ENCODE measurements around the gene TET3.

TET3 gene

DNA sequence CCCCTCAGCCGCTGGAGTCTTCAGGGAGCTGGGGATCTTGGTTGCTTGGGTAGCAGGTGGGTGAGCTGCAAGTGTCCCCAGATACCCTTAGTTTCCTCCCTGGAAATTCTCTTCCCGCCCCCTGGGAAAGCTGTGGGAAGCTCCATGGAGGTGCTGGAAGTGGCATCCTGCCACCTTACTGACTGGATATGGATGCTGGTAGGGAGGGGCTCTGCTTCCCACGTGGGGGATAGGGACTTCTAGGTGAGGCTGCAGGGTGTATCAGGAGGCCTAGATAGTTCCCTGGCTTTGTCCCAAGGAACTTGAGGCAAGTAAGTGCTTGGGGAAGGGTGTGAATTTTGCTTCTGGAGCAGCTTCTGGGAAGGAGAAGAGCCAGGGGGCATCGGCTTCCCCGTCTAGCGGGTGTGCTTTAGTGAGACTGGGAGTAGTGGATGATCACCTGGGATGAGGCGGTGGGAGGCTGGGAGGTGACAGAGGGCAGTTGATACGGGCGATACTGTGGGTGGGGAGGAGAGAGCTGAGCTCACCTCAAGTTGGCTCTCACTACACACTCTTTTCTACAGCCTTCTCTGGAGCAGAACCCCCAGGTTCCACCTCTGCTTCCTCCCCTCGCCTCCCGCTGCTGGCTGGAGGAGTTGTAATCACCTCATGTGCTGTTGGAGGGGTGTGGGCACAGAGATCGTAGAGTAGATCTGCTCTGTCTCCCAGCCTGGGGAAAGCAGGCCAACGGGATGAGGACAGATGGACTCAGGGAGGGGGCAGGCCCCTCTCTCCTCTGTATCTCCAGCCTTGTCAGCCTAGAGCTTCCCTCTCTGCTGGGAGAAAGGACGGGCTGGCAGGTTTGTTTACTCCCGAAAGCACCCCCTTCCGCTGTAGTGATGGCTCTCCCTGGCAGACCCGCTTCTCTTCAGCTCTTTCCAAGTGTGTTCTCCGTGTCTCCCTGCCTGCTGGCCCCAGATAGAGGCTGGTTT lies 19.8 kb downstream of the TET3 start:
- DNase-seq (ENCODE audit: low read depth in 2 of 2), result no peak

GRCh38 chr2:74005786-74006185 lies 21.1 kb downstream of the TET3 start:
- no peak for DNase-seq (ENCODE audit: low read depth in 2 of 2)

GRCh38 chr2:74006459-74006858 lies 21.7 kb downstream of the TET3 start:
- DNase-seq (ENCODE audit: low read depth in 2 of 2), result no peak

DNA sequence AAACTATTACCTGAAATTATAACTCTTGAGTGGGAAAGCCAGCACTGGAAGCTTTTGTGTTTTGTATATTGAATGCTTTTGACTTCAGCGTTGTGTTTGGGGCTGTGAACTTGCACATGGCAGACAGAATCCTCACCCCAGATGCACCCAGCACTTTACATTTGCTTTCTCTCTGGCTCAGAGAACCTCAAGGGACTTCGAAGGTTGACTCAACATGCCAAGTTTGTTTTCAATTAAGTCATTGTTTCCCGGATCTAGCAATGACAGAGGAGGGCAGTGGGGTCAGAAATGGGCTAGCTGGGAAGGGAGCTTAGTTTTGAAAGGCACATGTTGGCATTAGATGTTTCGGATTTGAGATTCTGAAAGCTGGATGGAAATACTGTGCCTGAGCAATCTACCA lies 22.4 kb downstream of the TET3 start:
- DNase-seq (ENCODE audit: low read depth in 2 of 2), result no peak

GRCh38 chr2:74007711-74008110 lies 23.0 kb downstream of the TET3 start:
- DNase-seq (ENCODE audit: low read depth in 2 of 2), result no peak

DNA sequence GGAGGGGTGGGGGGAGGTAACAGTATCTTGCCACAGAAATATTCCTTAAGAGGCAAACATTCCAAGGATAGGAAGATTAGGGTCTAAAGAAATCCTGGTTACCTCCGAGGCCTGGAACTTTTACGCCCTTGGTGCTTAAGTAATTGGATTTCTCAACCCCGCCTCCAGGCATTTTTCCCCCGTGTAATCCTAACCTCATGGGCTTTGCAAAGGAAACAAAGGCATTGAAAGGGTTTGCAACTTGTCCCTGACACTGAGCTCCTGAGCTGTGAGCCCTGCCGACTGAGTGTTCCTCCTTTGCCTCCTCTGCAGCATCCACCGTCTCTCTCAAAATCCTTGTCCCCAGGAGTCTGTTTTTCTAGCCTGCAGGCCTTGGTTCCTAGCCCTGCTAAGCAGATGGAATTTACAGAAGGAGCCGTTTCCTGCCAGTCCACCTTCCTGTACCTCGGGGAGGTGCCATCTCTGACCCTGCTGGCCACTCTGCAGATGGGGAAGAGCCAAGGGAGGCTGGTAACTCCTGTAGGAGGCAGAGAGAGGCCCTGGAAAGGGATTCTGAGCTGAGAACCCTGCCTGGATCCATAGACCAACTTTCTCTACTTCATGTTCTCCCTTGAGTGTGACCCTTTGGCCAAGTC lies 24.2 kb downstream of the TET3 start:
- DNase-seq (ENCODE audit: low read depth in 2 of 2), result no peak

DNA sequence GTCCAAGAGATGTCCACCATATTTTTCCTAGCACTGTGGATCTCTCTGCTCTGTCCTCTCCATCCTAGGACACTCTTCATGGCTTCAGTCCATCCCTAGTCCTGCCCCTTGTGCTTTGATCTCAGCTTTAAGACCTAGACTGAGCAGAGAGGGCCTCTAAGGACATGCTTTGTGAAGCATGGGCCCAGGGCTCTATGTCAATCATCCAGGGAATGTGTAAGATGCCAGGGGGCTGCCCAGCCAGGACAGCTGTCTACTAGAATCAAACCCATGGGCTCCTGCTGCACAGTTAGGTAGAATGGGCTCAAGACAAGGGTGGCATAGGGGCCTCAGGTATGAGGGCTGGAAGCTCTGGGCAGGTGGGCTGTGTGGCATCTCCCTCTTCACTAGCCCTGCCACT lies 24.9 kb downstream of the TET3 start:
- DNase-seq (ENCODE audit: low read depth in 2 of 2), result no peak

- no peak for DNase-seq (ENCODE audit: low read depth in 2 of 2)
These were observed 25.4 kb downstream of the TET3 start for GRCh38 chr2:74010087-74010541.

DNA sequence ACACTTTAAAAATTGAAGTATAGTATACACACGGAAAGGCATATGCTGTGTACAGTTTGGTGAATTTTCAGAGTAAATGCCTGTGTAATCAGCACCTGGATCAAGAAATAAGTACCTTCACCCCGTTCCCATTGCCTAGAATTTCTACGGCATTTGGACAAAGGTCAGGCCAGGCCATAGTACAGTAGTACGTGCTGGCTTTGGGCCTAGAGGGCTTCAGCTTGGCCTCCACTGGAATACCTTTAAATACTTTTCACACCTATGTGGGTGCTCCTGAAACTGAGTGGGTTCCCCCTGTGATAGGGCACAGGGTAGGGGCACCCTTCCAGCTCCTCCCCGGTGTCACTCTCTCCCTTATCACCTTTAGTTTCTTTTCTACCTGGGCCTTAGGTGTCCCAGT lies 26.5 kb downstream of the TET3 start:
- no peak for DNase-seq (ENCODE audit: low read depth in 2 of 2)

- DNase-seq (ENCODE audit: low read depth in 2 of 2), result no peak
These were observed 30.1 kb downstream of the TET3 start for GRCh38 chr2:74014813-74015212.

DNA sequence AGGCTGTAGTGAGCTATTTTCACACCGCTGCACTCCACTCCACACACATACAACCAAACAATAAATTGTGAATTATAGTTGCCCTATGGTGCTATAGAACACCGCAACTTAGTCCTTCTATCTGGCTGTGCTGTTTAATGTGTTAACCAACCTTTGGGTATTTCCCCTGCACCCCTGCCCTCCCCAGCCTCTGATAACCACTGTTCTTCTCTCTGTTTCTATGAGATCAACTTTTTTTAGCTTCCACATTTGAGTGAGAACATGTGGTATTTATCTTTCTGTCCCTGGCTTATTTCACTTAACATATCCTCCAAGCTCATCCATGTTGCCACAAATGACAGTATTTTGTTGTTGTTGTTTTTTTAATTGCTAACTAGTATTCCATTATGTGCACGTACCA lies 32.5 kb downstream of the TET3 start:
- DNase-seq (ENCODE audit: low read depth in 2 of 2), result no peak

GRCh38 chr2:74019516-74019915 lies 34.8 kb downstream of the TET3 start:
- no peak for DNase-seq (ENCODE audit: low read depth in 2 of 2)

- DNase-seq (ENCODE audit: low read depth in 2 of 2), result no peak
These were observed 36.1 kb downstream of the TET3 start for GRCh38 chr2:74020702-74021406.

GRCh38 chr2:74021407-74021755 lies 36.7 kb downstream of the TET3 start:
- no peak for DNase-seq (ENCODE audit: low read depth in 2 of 2)

- no peak for DNase-seq (ENCODE audit: low read depth in 2 of 2)
These were observed 39.5 kb downstream of the TET3 start for GRCh38 chr2:74024216-74024615.

- DNase-seq (ENCODE audit: low read depth in 2 of 2), result no peak
These were observed 41.4 kb downstream of the TET3 start for GRCh38 chr2:74025971-74026612.

GRCh38 chr2:74026687-74027241 lies 42.1 kb downstream of the TET3 start:
- DNase-seq (ENCODE audit: low read depth in 2 of 2), result no peak

- no peak for DNase-seq (ENCODE audit: low read depth in 2 of 2)
These were observed 42.8 kb downstream of the TET3 start for GRCh38 chr2:74027496-74027895.

DNA sequence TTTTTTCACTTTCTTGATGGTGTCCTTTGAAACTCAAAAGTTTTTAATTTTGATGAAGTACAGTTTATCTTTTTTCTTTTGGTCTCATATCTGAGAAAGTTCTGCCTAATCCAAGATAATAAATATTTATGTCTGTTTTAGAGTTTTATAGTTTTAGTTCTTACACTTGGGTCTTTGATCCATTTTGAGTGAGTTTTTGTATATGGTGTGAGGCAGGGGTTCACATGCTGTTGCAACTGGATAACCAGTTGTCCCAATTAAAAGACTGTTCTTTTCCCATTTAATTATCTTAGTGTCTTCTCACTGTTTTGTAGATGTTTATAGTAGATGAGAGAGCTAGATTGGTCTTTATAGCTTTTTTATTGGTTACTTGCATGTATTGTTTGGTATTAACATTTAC lies 43.6 kb downstream of the TET3 start:
- no peak for DNase-seq (ENCODE audit: low read depth in 2 of 2)

DNA sequence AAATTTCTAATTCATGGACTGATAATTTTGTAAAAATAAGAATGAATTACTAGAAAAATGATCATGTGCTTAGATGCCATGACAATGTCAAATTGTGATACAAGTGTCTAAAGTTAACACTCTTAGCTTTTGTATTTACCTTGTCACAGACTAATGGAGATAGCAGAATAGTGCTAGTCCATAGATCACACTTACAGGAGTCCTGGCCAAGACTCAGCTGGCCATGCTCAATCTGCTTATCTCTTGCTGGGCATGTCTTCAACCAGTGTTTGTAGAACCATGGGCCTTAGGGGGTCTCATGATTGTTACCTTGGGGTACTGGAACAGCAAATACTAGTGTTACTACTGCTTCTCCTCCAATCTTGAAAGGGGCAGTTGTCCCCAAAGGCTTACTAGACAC lies 44.0 kb downstream of the TET3 start:
- no peak for DNase-seq (ENCODE audit: low read depth in 2 of 2)

- DNase-seq (ENCODE audit: low read depth in 2 of 2), result no peak
These were observed 45.1 kb downstream of the TET3 start for GRCh38 chr2:74029714-74030397.

Measured in stimulated activated CD8-positive, alpha-beta memory T cell treated with anti-CD3 and anti-CD28 coated beads, Interleukin-2, amount 100 ng/mL, for 48 hours (primary cell).